SK-N-MC (cell line): ENCODE measurements around the gene NLRP4.

Experiments used
- DNase-seq: peaks from one replicate; pipeline ENCODE4 v3.0.0-alpha.2; 2011; ENCODE audit warnings: low read depth, low spot score
- H3K27ac ChIP-seq: fragments of 200-600 bp; sonication (generic); 2 replicates; pipeline ENCODE4 v1.5.1; 2016; ENCODE audit warnings: mixed run types
- H3K36me3 ChIP-seq: fragments of 200-600 bp; sonication (generic); 2 replicates; pipeline ENCODE4 v1.6.1; 2017; ENCODE audit warnings: antibody characterized with exemption, low read length, mixed read lengths; ENCODE audit not compliant: insufficient read depth
- H3K4me3 ChIP-seq: fragments of 200-600 bp; sonication (generic); 2 replicates; pipeline ENCODE4 v1.5.1; 2016
- H3K9ac ChIP-seq: fragments of 200-600 bp; sonication (generic); 2 replicates; pipeline ENCODE4 v1.8.0; 2017; ENCODE audit warnings: mixed run types, mixed read lengths; ENCODE audit not compliant: insufficient read length
- H3K9me3 ChIP-seq: fragments of 200-600 bp; sonication (generic); 2 replicates; pipeline ENCODE4 v1.6.1; 2017; ENCODE audit warnings: low read depth, mild to moderate bottlenecking, antibody characterized with exemption, low read length, moderate library complexity, mixed read lengths
- EZH2 ChIP-seq: fragments of 200-600 bp; sonication (generic); IDR thresholded peaks from one replicate; pipeline ENCODE4 v1.6.1; 2017; ENCODE audit warnings: antibody characterized with exemption
- FOXP2 ChIP-seq: optimal IDR thresholded peaks from 2 replicates; pipeline ENCODE3; 2011; ENCODE audit warnings: mild to moderate bottlenecking, moderate library complexity; ENCODE audit not compliant: insufficient read depth; ENCODE audit errors: extremely low read length, control extremely low read depth
- POLR2AphosphoS5 ChIP-seq: IDR thresholded peaks from 2 replicates; pipeline ENCODE4 v1.6.1; 2012; ENCODE audit warnings: mild to moderate bottlenecking, low read depth, low read length, borderline replicate concordance

NLRP4 gene, protein sequence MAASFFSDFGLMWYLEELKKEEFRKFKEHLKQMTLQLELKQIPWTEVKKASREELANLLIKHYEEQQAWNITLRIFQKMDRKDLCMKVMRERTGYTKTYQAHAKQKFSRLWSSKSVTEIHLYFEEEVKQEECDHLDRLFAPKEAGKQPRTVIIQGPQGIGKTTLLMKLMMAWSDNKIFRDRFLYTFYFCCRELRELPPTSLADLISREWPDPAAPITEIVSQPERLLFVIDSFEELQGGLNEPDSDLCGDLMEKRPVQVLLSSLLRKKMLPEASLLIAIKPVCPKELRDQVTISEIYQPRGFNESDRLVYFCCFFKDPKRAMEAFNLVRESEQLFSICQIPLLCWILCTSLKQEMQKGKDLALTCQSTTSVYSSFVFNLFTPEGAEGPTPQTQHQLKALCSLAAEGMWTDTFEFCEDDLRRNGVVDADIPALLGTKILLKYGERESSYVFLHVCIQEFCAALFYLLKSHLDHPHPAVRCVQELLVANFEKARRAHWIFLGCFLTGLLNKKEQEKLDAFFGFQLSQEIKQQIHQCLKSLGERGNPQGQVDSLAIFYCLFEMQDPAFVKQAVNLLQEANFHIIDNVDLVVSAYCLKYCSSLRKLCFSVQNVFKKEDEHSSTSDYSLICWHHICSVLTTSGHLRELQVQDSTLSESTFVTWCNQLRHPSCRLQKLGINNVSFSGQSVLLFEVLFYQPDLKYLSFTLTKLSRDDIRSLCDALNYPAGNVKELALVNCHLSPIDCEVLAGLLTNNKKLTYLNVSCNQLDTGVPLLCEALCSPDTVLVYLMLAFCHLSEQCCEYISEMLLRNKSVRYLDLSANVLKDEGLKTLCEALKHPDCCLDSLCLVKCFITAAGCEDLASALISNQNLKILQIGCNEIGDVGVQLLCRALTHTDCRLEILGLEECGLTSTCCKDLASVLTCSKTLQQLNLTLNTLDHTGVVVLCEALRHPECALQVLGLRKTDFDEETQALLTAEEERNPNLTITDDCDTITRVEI

DNA sequence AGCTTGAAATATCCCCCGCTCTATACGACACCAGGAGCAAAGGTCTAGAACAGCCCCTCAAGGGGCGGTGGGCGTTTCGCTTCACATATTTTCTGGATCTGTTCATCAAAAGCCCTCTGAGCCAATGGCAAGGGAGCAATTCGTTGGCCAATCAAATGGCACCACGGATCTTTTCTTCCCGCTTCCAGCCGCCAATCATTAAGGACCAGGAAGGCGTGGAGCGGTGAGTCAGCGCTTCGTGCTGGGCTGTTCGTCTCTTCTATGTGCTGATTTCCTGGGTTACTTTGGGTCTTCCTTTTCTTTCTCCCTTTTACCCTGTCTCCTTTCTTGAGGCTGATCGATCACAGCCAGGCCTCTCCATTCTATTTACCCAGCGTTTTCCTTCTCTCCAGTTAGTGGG, at the start of gene NLRP4:
NLRP4 (plus strand) TSS at position 201 of the 400 bp plus-strand sequence. CDS start 15,541 bp downstream, outside the sequence.
- TF ChIP-seq EZH2 (no peak), FOXP2 (no peak), POLR2AphosphoS5 (no peak)
- no peaks in the 10 kb centered on the region for H3K36me3 ChIP-seq
- no peak within 1 kb of the TSS for H3K4me3 ChIP-seq
- no peak within 1 kb of the TSS for H3K9ac ChIP-seq
- H3K9me3 ChIP-seq: no peaks in the 10 kb centered on the region
- H3K27ac ChIP-seq: no peak within 1 kb of the TSS
- no peak for DNase-seq

DNA sequence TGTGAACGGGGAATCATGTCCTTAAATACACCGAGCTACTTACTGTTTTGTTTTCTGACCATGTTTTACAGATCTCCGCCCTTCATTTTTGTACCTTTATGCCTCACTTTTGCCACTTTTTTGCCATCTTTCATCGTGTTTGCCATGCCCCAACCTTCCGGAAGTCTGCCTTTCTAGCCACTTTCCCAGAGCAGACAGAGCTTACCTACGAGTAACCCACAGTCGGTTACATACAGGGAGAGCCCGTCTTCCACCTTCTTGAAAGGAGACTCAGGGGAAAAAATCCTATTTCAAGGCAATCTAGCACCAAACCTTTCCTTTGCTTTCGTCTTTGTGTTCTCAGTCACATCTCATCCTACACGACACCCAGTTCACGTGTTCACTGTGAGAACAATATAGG, 41.3 kb upstream of the NLRP4 start:
- H3K9me3 ChIP-seq: no peaks in the 10 kb centered on the region
- H3K9ac ChIP-seq: no peak overlapping the region
- TF ChIP-seq POLR2AphosphoS5: no peak
- no peak for TF ChIP-seq FOXP2
- no peak for TF ChIP-seq EZH2
- DNase-seq: no peak
- no peaks in the 10 kb centered on the region for H3K36me3 ChIP-seq
- H3K4me3 ChIP-seq: no peak overlapping the region
- H3K27ac ChIP-seq: no peak overlapping the region

DNA sequence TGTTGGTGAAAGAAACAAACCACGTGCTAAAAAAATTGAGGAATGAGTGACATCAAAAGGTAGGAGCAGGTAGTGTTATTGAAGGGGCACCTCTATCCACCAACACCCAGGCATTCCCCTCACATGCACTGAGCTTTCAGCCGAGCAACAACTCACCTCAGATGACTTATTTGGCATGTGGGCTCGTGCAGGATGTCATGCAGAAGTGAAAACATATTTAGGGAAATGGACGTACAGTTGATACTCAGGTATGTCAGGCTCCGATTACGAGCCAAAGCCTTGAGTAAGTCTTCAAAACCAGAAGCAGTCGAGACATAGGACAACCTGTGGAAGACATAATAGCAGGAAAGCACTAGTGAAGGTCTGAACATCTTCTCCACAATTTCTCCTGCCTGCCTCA, 34.9 kb upstream of the NLRP4 start:
- Histone ChIP-seq H3K4me3 (no peak overlapping the region), H3K27ac (no peak overlapping the region), H3K36me3 (no peaks in the 10 kb centered on the region), H3K9ac (no peak overlapping the region), H3K9me3 (no peaks in the 10 kb centered on the region)
- no peak for TF ChIP-seq POLR2AphosphoS5
- no peak for TF ChIP-seq FOXP2
- no peak for TF ChIP-seq EZH2
- DNase-seq: no peak

DNA sequence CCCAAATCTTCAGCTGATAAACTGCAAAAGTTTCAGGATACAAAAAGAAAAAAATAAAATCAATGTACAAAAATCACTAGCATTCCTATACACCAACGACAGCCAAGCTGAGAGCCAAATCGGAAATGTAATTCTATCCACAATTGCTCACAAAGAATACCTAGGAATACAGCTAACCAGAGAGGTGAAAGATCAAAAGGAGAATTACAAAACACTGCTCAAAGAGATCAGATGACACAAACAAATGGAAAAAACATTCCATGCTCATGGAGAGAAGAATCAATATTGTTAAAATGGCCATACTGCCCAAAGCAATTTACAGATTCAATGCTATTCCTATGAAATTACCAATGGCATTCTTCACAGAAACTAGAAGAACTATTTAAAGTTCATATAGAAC, 34.1 kb upstream of the NLRP4 start:
- no peak overlapping the region for H3K4me3 ChIP-seq
- TF ChIP-seq EZH2 (no peak), POLR2AphosphoS5 (no peak), FOXP2 (no peak)

DNA sequence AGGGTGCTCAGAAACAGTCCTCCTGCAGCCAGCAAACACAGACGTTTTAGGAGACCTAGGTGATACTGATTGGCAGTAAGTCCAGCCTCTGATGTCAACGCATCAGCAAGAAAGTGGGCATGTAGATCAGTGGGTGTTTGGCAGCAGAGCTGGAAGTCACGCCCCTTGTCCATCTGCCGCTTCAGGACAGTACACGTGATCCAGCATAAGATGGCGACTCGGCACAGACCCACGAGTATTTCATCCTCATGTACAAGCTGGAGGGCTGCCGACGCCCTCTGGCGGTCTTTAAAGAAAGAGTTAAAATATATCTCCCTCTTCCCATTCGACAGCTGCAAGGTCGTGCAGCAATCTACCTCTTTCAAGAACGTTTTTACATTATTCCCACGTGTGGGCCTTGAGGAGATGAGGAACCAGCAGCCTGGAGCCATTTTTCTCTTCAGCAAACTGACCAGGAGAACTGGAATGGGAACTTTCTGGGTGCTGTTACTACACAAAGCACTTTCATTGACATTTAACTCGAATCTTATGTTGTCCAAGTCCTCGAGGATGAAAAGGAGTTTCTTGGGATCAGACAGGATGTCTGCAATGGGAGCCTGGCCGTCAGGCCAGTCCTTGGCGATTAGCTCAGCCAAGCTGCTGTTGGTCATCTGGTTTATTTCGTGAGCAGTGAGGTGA, 26.8 kb upstream of the NLRP4 start:
- H3K36me3 ChIP-seq: no peaks in the 10 kb centered on the region
- DNase-seq: peak; percentile 52
- no peak overlapping the region for H3K27ac ChIP-seq
- no peak for TF ChIP-seq EZH2
- no peak for TF ChIP-seq FOXP2
- peak; percentile 38; the same call in 1 of the 2 replicates for TF ChIP-seq POLR2AphosphoS5
- no peaks in the 10 kb centered on the region for H3K9me3 ChIP-seq
- H3K4me3 ChIP-seq: peak overlapping the region; percentile 33; the same call in 1 of the 2 replicates
- no peak overlapping the region for H3K9ac ChIP-seq

More for the DNA sequence above, 34.1 kb upstream of the NLRP4 start:
- DNase-seq: no peak
- no peak overlapping the region for H3K9ac ChIP-seq
- H3K27ac ChIP-seq: no peak overlapping the region
- H3K36me3 ChIP-seq: no peaks in the 10 kb centered on the region
- no peaks in the 10 kb centered on the region for H3K9me3 ChIP-seq

DNA sequence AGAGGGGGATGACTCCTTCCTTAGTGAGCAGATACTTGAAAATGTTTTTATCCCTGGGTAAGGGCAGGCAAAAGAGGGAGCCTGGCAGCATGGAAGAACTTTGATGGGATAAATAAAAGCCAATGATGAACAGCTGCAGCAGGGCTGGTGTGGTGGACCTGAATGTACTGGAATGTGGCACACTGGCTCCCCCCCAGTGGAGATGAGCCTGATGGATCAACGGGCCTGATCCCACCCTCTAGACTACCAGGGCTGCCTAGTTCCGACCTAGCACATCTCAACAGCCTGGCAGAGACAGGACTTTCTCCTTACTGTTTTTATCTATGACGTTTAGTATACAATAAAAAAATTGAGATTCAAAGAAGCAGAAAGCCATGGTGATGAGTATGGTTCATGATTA, 25.0 kb upstream of the NLRP4 start:
- Histone ChIP-seq H3K27ac (no peak overlapping the region), H3K9ac (no peak overlapping the region), H3K9me3 (no peaks in the 10 kb centered on the region), H3K4me3 (no peak overlapping the region), H3K36me3 (no peaks in the 10 kb centered on the region)
- DNase-seq: no peak
- no peak for TF ChIP-seq FOXP2

DNA sequence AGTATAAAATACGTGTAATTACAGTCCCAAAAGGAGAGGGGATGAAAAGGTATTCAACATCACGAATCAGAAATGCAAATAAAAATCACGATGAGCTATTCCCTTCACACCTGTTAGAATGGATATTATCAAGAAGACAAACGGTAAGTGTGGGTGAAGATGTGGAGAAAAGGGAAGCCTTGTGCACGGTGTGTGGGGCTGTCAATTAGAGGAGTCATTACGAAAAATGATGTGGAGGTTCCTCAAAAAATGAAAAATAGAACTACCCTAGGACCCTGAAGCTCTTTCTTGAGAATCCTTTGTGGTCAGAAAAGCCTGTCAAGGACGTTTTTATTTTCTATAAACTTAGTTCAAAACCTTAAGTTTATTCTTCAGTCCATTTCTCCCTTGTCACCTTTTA, 23.9 kb upstream of the NLRP4 start:
- no peaks in the 10 kb centered on the region for H3K9me3 ChIP-seq
- no peak overlapping the region for H3K27ac ChIP-seq
- DNase-seq: no peak
- no peaks in the 10 kb centered on the region for H3K36me3 ChIP-seq
- TF ChIP-seq FOXP2 (no peak), EZH2 (no peak), POLR2AphosphoS5 (no peak)
- no peak overlapping the region for H3K9ac ChIP-seq
- H3K4me3 ChIP-seq: no peak overlapping the region

DNA sequence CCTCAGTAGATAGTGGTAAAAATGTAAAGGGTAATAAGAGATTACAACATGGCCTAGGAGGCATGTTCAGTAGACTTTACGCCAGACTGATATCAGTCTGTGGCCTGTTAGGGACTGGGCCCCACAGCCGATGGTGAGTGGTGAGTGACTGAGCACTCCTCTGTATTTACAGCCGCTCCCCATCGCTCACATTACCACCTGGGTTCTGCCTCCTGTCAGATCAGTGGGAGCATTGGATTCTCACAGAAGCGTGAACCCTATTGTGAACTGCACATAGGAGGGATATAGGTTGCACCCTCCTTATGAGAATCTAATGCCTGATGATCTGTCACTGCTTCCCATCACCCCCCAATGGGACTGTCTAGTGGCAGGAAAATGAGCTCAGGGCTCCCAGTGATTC, 22.4 kb upstream of the NLRP4 start:
- Histone ChIP-seq H3K9me3 (no peaks in the 10 kb centered on the region), H3K9ac (no peak overlapping the region), H3K27ac (no peak overlapping the region), H3K36me3 (no peaks in the 10 kb centered on the region), H3K4me3 (no peak overlapping the region)
- DNase-seq: no peak
- no peak for TF ChIP-seq POLR2AphosphoS5
- no peak for TF ChIP-seq FOXP2
- TF ChIP-seq EZH2: no peak
